Mesodermal cell (in vitro differentiated cells): ENCODE measurements around the gene PRDM9.
"Not testable (repeated sequence)": the region's sequence is repeated elsewhere in the genome, so short reads cannot be mapped to it uniquely, and the experiment has no call there.

Experiments
- H3K27ac ChIP-seq: 2 replicates; pipeline ENCODE4 v1.7.0; 2013; ENCODE audit warnings: mild to moderate bottlenecking, low read depth, low read length, moderate library complexity; ENCODE audit not compliant: severe bottlenecking
- H3K36me3 ChIP-seq: 2 replicates; pipeline ENCODE4 v1.7.1; 2013; ENCODE audit warnings: mild to moderate bottlenecking, low read length, moderate library complexity; ENCODE audit not compliant: control insufficient read depth, insufficient read depth
- H3K4me1 ChIP-seq: one replicate; pipeline ENCODE4 v1.7.1; 2013; ENCODE audit warnings: mild to moderate bottlenecking, low read length; ENCODE audit not compliant: insufficient read depth, control insufficient read depth, poor library complexity, severe bottlenecking
- H3K4me3 ChIP-seq: 2 replicates; pipeline ENCODE4 v1.7.0; 2013; ENCODE audit warnings: low read length, control low read depth, mild to moderate bottlenecking; ENCODE audit not compliant: insufficient read depth, poor library complexity, severe bottlenecking; ENCODE audit errors: extremely low read depth
- H3K9me3 ChIP-seq: 2 replicates; pipeline ENCODE4 v1.7.1; 2013; ENCODE audit warnings: mild to moderate bottlenecking, low read length, moderate library complexity; ENCODE audit not compliant: control insufficient read depth
- WGBS, 2 experiments: methylation state at CpG; one replicate each; pipeline ENCODE4 v1.1.5; 2013; ENCODE audit warnings: missing lambda C conversion rate in 2 of 2; ENCODE audit not compliant: insufficient coverage in 2 of 2; 5-methylcytosine and 5-hydroxymethylcytosine counted together

PRDM9 gene

GRCh38 chr5:23526616-23527015, 19.2 kb downstream of the PRDM9 start:
- H3K4me1 ChIP-seq, H3K9me3 ChIP-seq, H3K36me3 ChIP-seq, H3K27ac ChIP-seq, H3K4me3 ChIP-seq: not testable (repeated sequence)
- whole genome bisulfite sequencing, 2 experiments: 80% methylated on average over 1 of the region's 5 CpGs; no CpG with 5 or more reads in 1 of the 2 experiments

GRCh38 chr5:23527216-23527920, 20.0 kb downstream of the PRDM9 start:
- not testable (repeated sequence) for H3K9me3 ChIP-seq, H3K27ac ChIP-seq, H3K4me3 ChIP-seq, H3K36me3 ChIP-seq, H3K4me1 ChIP-seq
- 80 to 96% methylated on average over 3 to 5 of the region's 15 CpGs for WGBS, 2 experiments

DNA sequence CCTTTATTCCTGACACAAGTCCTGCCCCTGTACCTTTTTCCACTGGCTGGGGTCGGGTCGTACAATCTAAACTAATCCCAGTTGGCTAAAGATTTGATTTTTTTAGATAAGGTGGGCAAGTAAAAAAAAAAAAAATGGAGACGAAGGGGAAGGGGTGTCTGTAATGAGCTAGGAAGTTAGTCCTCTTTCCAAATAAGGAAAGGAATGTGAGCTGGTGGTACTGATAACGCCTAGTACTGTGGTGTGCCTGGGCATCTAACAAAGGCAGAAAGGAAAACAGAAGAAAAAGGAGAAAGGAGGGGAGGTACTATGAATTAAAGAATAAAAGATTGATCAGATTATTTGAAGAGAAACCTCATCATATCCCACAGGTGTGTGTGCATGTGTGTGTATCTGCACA, 21.3 kb downstream of the PRDM9 start:
- Histone ChIP-seq H3K4me1 (no peaks in the 10 kb centered on the region), H3K4me3 (no peak overlapping the region), H3K27ac (no peak overlapping the region), H3K36me3 (no peaks in the 10 kb centered on the region), H3K9me3 (peaks cover 9% of the 10 kb centered on the region)
- 63 to 67% methylated on average over 1 of the region's 4 CpGs for WGBS, 2 experiments

- Histone ChIP-seq H3K4me1 (no peaks in the 10 kb centered on the region), H3K27ac (no peak overlapping the region), H3K4me3 (no peak overlapping the region), H3K9me3 (peaks cover 9% of the 10 kb centered on the region), H3K36me3 (no peaks in the 10 kb centered on the region)
Observed at GRCh38 chr5:23530571-23530970, 23.2 kb downstream of the PRDM9 start.

DNA sequence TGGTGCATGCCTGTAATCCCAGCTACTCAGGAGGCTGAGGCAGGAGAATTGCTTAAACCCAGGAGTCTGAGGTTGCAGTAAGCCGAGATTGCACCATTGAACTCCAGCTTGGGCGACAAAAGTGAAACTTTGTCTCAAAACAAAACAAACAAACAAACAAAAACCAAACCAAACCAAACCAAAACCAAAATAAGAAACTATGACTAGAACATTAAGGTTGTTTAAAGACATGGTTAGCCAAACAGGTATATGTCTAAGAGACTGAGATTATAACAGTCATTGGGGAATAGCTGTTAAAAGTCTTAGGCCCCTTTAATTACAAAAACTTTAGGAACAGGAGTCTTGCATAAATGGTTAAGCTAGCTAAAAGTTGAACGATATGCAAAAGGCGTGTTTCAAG, 63.6 kb downstream of the PRDM9 start:
- Histone ChIP-seq H3K9me3 (no peaks in the 10 kb centered on the region), H3K4me1 (no peaks in the 10 kb centered on the region), H3K4me3 (no peak overlapping the region), H3K36me3 (no peaks in the 10 kb centered on the region), H3K27ac (no peak overlapping the region)
- WGBS, 2 experiments: 80% methylated on average over 1 of the region's 4 CpGs; no CpG with 5 or more reads in 1 of the 2 experiments
